A673 (cell line): ENCODE results near the gene SNX2. TPM values are rescaled to one million over a fixed set of nuclear protein-coding genes. Genes with fewer than 3 reads are reported as not detected.

ENCODE experiments used
- BruUV-seq: library from RNA; stranded (reverse); fragments of 400-500 nt; replicated peaks from 2 replicates; lab custom pipeline; 2021; lab: Mats Ljungman, UMichigan
- CTCF ChIA-PET: fragments of 300-600 bp; sonication (Branson Sonifier 250); formaldehyde crosslinking; loops from one replicate; lab custom pipeline; 2022; ENCODE audit warnings: antibody characterized with exemption; lab: Charles Lee
- POLR2A ChIA-PET: fragments of 300-600 bp; sonication (Branson Sonifier 250); formaldehyde crosslinking; loops from one replicate; lab custom pipeline; 2022; ENCODE audit warnings: antibody characterized with exemption; ENCODE audit not compliant: low non-redundant PET; lab: Charles Lee
- DNase-seq: peaks from one replicate; pipeline ENCODE4 v3.0.0-alpha.2; 2015; ENCODE audit warnings: low spot score
- H3K27ac ChIP-seq: fragments of 200-600 bp; sonication (generic); 2 replicates; pipeline ENCODE4 v1.5.1; 2016; ENCODE audit warnings: mixed run types, low read depth, mild to moderate bottlenecking, mixed read lengths, antibody characterized with exemption, low read length; ENCODE audit not compliant: poor library complexity, severe bottlenecking
- H3K27me3 ChIP-seq: fragments of 200-600 bp; sonication (generic); replicated peaks from 2 replicates; pipeline ENCODE4 v1.6.1; 2017; ENCODE audit warnings: mixed run types, low read depth, mild to moderate bottlenecking, mixed read lengths, antibody characterized with exemption, low read length; ENCODE audit not compliant: insufficient read depth, poor library complexity
- H3K36me3 ChIP-seq: fragments of 200-600 bp; sonication (generic); 2 replicates; pipeline ENCODE4 v1.6.1; 2016; ENCODE audit warnings: mixed run types, mild to moderate bottlenecking, mixed read lengths, antibody characterized with exemption, low read length; ENCODE audit not compliant: insufficient read depth, poor library complexity, severe bottlenecking
- H3K4me1 ChIP-seq: fragments of 200-600 bp; sonication (generic); 2 replicates; pipeline ENCODE4 v1.6.1; 2017; ENCODE audit warnings: mixed run types, mild to moderate bottlenecking, mixed read lengths, antibody characterized with exemption, low read length; ENCODE audit not compliant: insufficient read depth, poor library complexity, severe bottlenecking
- H3K4me3 ChIP-seq: fragments of 200-600 bp; sonication (generic); 2 replicates; pipeline ENCODE4 v1.5.1; 2016; ENCODE audit warnings: low read depth, mixed run types, mild to moderate bottlenecking, mixed read lengths, low read length; ENCODE audit not compliant: poor library complexity, severe bottlenecking
- H3K9me3 ChIP-seq: fragments of 200-600 bp; sonication (generic); 2 replicates; pipeline ENCODE4 v1.6.1; 2016; ENCODE audit warnings: mixed run types, low read depth, mild to moderate bottlenecking, mixed read lengths, antibody characterized with exemption, low read length; ENCODE audit not compliant: poor library complexity, severe bottlenecking
- EZH2 ChIP-seq: fragments of 200-600 bp; sonication (generic); IDR thresholded peaks from 2 replicates; pipeline ENCODE4 v1.6.1; 2017; ENCODE audit warnings: borderline replicate concordance, low read depth, mild to moderate bottlenecking, mixed read lengths, antibody characterized with exemption, low read length; ENCODE audit not compliant: poor library complexity, severe bottlenecking
- intact Hi-C: fragments of 100-400 bp; cut with micrococcal nuclease; formaldehyde crosslinking; loops from one replicate; pipeline ENCODE4 v1.10.0; 2022; ENCODE audit not compliant: unreplicated experiment
- total RNA-seq: library from RNA; stranded (reverse); gene quantifications from 2 replicates; pipeline ENCODE4 v1.2.3, GENCODE V29; 2021
- TF ChIP-seq, protein P1 (sequence below): fragments of 300-800, 200-600 bp; sonication (generic); conservative IDR thresholded peaks from 2 replicates; pipeline ENCODE4 v1.5.1; 2017; ENCODE audit warnings: low read depth, mild to moderate bottlenecking, antibody characterized with exemption, low read length, moderate library complexity, mixed read lengths

The SNX2 gene
- total RNA-seq, 1 experiment from 2014 or later, result 64.3 TPM

DNA sequence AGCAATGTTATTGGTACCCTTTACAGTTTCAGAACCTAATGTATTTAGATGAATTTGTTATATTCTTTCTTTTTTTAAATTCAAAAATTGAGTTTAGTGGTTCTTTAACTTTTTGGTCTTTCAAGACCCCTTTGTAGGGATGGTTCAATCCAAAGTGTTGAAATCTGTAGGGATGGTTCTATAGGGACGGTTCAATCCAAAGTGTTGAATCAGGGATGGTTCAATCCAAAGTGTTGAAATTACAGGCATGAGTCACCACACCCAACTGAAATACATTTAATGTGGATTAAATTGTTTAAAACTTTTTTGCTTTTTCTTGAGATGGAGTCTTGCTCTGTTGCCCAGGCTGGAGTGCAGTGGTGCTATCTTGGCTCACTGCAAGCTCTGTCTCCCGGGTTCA lies 30.6 kb downstream of the SNX2 start:
- ChIA-PET POLR2A (no interaction called here), CTCF (no interaction called here)
- H3K27me3 ChIP-seq, result no peaks in the 10 kb centered on the region
- no peak for TF ChIP-seq EZH2
- TF ChIP-seq, protein P1, sequence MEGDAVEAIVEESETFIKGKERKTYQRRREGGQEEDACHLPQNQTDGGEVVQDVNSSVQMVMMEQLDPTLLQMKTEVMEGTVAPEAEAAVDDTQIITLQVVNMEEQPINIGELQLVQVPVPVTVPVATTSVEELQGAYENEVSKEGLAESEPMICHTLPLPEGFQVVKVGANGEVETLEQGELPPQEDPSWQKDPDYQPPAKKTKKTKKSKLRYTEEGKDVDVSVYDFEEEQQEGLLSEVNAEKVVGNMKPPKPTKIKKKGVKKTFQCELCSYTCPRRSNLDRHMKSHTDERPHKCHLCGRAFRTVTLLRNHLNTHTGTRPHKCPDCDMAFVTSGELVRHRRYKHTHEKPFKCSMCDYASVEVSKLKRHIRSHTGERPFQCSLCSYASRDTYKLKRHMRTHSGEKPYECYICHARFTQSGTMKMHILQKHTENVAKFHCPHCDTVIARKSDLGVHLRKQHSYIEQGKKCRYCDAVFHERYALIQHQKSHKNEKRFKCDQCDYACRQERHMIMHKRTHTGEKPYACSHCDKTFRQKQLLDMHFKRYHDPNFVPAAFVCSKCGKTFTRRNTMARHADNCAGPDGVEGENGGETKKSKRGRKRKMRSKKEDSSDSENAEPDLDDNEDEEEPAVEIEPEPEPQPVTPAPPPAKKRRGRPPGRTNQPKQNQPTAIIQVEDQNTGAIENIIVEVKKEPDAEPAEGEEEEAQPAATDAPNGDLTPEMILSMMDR, result no peak
- H3K4me3 ChIP-seq, result no peak overlapping the region
- H3K9me3 ChIP-seq, result no peaks in the 10 kb centered on the region
- no peak overlapping the region for H3K27ac ChIP-seq
- H3K4me1 ChIP-seq, result no peaks in the 10 kb centered on the region
- no TSS peak for BruUV-seq
- DNase-seq, result peak; percentile 19
- intact Hi-C loops, result no loop called here
- peaks cover 6% of the 10 kb centered on the region for H3K36me3 ChIP-seq

DNA sequence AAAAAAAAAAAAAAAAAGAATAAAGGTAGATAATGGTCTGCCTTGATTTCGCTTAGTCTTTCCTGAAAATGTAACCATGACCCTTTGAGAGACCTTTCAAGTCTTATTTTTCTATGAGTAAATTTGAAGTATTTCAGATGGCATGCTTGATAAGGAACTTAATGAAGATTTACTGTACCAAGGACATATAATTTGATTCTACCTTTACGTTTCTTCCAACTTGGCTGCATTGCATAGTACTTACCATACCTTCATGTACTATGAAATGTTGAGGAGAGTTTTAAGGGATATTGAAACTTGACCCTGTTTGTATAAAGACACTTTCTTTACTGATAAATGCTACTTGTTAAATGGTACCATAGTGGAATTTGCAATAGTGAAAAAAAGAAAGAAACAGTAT lies 35.5 kb downstream of the SNX2 start:
- TF ChIP-seq, protein P1, result no peak
- no peak for TF ChIP-seq EZH2
- intact Hi-C loops, result no loop called here
- no peaks in the 10 kb centered on the region for H3K9me3 ChIP-seq
- H3K4me3 ChIP-seq, result no peak overlapping the region
- POLR2A ChIA-PET, result no interaction called here
- CTCF ChIA-PET, result no interaction called here
- H3K36me3 ChIP-seq, result peaks cover 6% of the 10 kb centered on the region
- no peaks in the 10 kb centered on the region for H3K27me3 ChIP-seq
- no peak overlapping the region for H3K27ac ChIP-seq
- BruUV-seq, result no TSS peak
- DNase-seq, result no peak
- H3K4me1 ChIP-seq, result no peaks in the 10 kb centered on the region

DNA sequence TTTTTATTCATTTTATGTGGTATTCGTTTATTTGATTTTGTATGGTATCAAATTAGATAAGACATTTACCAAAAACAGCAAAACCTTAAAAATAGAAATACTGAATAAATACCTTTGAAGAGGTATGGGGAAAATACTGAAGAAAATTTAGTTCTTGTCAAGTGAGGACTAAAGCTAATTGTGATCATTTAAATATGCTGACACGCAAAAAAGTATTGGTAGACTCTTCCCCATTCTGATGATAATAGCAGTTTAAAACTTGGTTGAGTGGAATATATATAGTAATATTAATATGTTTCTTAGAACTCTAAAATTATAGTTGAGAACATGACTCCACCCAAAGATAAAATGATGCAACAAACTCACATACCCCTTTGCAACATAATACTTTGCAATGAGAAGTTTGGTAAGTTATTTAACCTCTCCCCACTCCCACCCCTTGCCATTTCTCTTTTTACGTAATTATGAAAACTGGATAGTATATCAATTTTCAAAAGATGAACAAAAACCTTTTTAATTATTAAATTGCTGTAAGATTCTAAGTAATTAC lies 40.4 kb downstream of the SNX2 start:
- TF ChIP-seq, protein P1, result no peak
- TF ChIP-seq EZH2, result no peak
- H3K4me1 ChIP-seq, result no peaks in the 10 kb centered on the region
- H3K27me3 ChIP-seq, result no peaks in the 10 kb centered on the region
- ChIA-PET POLR2A (no interaction called here), CTCF (no interaction called here)
- H3K4me3 ChIP-seq, result no peak overlapping the region
- H3K27ac ChIP-seq, result no peak overlapping the region
- BruUV-seq, result no TSS peak
- intact Hi-C loops, result no loop called here
- H3K36me3 ChIP-seq, result peaks cover 3% of the 10 kb centered on the region
- no peaks in the 10 kb centered on the region for H3K9me3 ChIP-seq
- DNase-seq, result no peak
